Measurements from ENCODE around the gene ZC3H6. TPM values are rescaled to one million over a fixed set of nuclear protein-coding genes. Genes with fewer than 3 reads are reported as not detected.

ZC3H6 gene
- total RNA-seq, 1 experiment from 2014 or later: 10.0 TPM

GRCh38 chr2:112262876-112263275, 12.5 kb upstream of the ZC3H6 start (continued):
- TF ChIP-seq KAT7 (CRISPR knock-in tag; IDR thresholded peaks at IDR 0.05; ENCODE audit: borderline replicate concordance) (no peak), SMAD3 (CRISPR knock-in tag; IDR thresholded peaks at IDR 0.05; ENCODE audit: borderline replicate concordance) (no peak), TEAD4 (CRISPR knock-in tag; IDR thresholded peaks at IDR 0.05) (no peak), ZNF138 (CRISPR knock-in tag; conservative IDR thresholded peaks at IDR 0.05) (no peak)

- ChIA-PET POLR2A (no interaction called here), CTCF (no interaction called here)
- Mint-ChIP-seq H3K9me3 (peaks cover 13% of the 10 kb centered on the region), H3K4me1 (peaks cover 15% of the 10 kb centered on the region), H3K36me3 (0 out of 2 replicates have a peak, but pooled peaks cover 3% of the 10 kb centered on the region), H3K27me3 (ENCODE audit: low read depth) (no peaks in the 10 kb centered on the region; the same call in 1 of the 2 replicates), H3K27ac (no peak overlapping the region), H3K4me3 (no peak overlapping the region)
- DNase-seq (ENCODE audit: low spot score) (no peak), ATAC-seq (no peak)
- no peak for TF ChIP-seq ATF1 (CRISPR knock-in tag; IDR thresholded peaks at IDR 0.05)
- no peak for TF ChIP-seq GRHL2 (CRISPR knock-in tag; IDR thresholded peaks at IDR 0.05; ENCODE audit: insufficient replicate concordance, severe bottlenecking)
- TF ChIP-seq PREB (CRISPR knock-in tag; IDR thresholded peaks at IDR 0.05; ENCODE audit: borderline replicate concordance): no peak
- no peak for TF ChIP-seq ERG (CRISPR knock-in tag; IDR thresholded peaks at IDR 0.05)
- no peak for TF ChIP-seq FOXK1 (CRISPR knock-in tag; IDR thresholded peaks at IDR 0.05)
- TF ChIP-seq ESRRA (CRISPR knock-in tag; IDR thresholded peaks at IDR 0.05; ENCODE audit: borderline replicate concordance): no peak
- no peak for TF ChIP-seq AR (CRISPR knock-in tag; IDR thresholded peaks at IDR 0.05)
Measured at GRCh38 chr2:112268547-112268946, 6.8 kb upstream of the ZC3H6 start.

- ATAC-seq (no peak), DNase-seq (ENCODE audit: low spot score) (no peak)
- Mint-ChIP-seq H3K4me3 (no peak overlapping the region), H3K27me3 (ENCODE audit: low read depth) (no peaks in the 10 kb centered on the region; the same call in 1 of the 2 replicates), H3K27ac (no peak overlapping the region), H3K4me1 (peaks cover 21% of the 10 kb centered on the region), H3K36me3 (0 out of 2 replicates have a peak, but pooled peaks cover 3% of the 10 kb centered on the region), H3K9me3 (peaks cover 11% of the 10 kb centered on the region)
- CTCF ChIA-PET: interaction anchor here (0.6 to 1.8 kb wide), 3 partner anchors 13 to 1396 kb away, joined by 3 to 9 read pairs (median 9); no protein-coding TSS in a partner anchor
- no peak for TF ChIP-seq ATF2 (CRISPR knock-in tag; IDR thresholded peaks at IDR 0.05; ENCODE audit: borderline replicate concordance, low read depth)
- TF ChIP-seq E2F1 (CRISPR knock-in tag; IDR thresholded peaks at IDR 0.05): no peak
- no peak for TF ChIP-seq E2F5 (CRISPR knock-in tag; IDR thresholded peaks at IDR 0.05)
- no peak for TF ChIP-seq GABPB1 (CRISPR knock-in tag; IDR thresholded peaks at IDR 0.05)
- TF ChIP-seq GRHL2 (CRISPR knock-in tag; IDR thresholded peaks at IDR 0.05; ENCODE audit: insufficient replicate concordance, severe bottlenecking): no peak
- POLR2A ChIA-PET: no interaction called here
Measured at GRCh38 chr2:112272669-112273068, 2.7 kb upstream of the ZC3H6 start.

Data from WTC11 (cell line).